ENCODE data around the gene IER3.
"Not testable (repeated sequence)": the region's sequence is repeated elsewhere in the genome, so short reads cannot be mapped to it uniquely, and the experiment has no call there.

DNA sequence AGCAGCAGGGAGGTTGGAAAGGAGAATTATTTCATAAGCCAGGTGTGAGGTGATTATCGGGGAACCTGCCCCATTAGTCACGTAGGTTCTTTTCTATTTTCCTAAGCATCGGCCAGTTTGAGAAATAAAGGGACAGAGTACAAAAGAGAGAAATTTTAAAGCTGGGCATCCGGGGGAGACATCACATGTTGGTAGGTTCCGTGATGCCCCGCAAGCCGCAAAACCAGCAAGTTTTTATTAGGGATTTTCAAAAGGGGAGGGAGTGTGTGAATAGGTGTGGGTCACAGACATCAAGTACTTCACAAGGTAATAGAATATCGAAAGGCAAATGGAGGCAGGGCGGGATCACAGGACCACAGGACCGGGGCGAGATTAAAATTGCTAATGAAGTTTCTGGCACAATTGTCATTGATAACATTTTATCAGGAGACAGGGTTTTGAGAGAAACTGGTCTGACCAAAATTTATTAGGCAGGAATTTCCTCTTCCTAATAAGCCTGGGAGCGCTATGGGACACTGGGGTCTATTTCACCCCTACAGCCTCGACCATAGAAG lies 20.2 kb upstream of the IER3 start:
- TF ChIP-seq EP300, CTCF, POLR2AphosphoS5 (IDR thresholded peaks at IDR 0.05): not testable (repeated sequence)

Measured in sigmoid colon (tissue), 4 donors.